ENCODE data around the gene CYP51A1.

- TF ChIP-seq CTCF (IDR thresholded peaks at IDR 0.05) (no peak), POLR2A (IDR thresholded peaks at IDR 0.05) (no peak), EP300 (IDR thresholded peaks at IDR 0.05) (no peak)
These were observed 6.9 kb upstream of the CYP51A1 start for GRCh38 chr7:92141161-92141560.

Measured in tibial nerve (tissue), 4 donors.